ENCODE results near the gene MTG1.

DNA sequence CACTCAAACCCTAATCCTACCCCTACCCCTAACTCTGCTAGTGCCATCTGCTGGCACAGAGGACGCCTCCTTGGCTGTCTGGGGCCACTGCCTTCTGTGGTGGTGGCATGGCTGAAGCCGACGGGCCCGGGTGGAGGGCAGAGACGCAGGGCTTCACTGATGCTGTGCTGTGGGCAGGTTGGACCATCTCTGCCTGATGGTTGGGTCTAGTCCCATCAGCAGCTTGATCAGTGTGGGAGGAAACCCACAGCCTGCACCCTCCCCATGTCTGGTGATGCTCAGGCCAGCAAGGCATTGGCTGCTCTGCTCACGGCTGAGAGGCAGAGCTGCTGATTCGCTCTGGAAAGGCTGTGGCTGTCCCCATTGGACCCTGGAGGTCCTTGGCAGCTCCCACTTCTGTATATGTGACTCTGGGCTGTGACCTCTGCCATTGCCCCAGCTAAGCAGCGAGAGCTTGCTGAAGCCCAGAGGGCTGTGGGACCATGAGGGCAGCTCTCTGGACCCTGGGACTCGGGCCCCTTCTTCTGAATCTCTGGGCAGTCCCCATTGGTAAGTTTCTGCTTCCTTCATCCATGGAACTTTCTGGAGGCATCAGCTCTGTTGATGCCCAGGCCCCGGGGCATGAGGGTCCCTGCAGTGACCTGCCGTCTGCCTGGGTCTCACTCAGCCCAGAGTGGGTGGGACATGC, 59.7 kb downstream of the MTG1 start, which contains the start of gene SCART1:
- TF ChIP-seq ESRRG (CRISPR knock-in tag; IDR thresholded peaks at IDR 0.05) (no peak), ARNTL (CRISPR knock-in tag; IDR thresholded peaks at IDR 0.05; ENCODE audit: borderline replicate concordance, low read depth) (no peak), BACH2 (CRISPR knock-in tag; IDR thresholded peaks at IDR 0.05; ENCODE audit: borderline replicate concordance) (no peak), SNAI2 (CRISPR knock-in tag; IDR thresholded peaks at IDR 0.05) (no peak), CSDC2 (CRISPR knock-in tag; IDR thresholded peaks at IDR 0.05) (no peak), ZFP3 (CRISPR knock-in tag; IDR thresholded peaks at IDR 0.05) (no peak)
- TF ChIP-seq, protein P1, sequence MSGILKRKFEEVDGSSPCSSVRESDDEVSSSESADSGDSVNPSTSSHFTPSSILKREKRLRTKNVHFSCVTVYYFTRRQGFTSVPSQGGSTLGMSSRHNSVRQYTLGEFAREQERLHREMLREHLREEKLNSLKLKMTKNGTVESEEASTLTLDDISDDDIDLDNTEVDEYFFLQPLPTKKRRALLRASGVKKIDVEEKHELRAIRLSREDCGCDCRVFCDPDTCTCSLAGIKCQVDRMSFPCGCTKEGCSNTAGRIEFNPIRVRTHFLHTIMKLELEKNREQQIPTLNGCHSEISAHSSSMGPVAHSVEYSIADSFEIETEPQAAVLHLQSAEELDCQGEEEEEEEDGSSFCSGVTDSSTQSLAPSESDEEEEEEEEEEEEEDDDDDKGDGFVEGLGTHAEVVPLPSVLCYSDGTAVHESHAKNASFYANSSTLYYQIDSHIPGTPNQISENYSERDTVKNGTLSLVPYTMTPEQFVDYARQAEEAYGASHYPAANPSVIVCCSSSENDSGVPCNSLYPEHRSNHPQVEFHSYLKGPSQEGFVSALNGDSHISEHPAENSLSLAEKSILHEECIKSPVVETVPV (CRISPR knock-in tag; IDR thresholded peaks at IDR 0.05) = no peak
- TF ChIP-seq, protein P2, sequence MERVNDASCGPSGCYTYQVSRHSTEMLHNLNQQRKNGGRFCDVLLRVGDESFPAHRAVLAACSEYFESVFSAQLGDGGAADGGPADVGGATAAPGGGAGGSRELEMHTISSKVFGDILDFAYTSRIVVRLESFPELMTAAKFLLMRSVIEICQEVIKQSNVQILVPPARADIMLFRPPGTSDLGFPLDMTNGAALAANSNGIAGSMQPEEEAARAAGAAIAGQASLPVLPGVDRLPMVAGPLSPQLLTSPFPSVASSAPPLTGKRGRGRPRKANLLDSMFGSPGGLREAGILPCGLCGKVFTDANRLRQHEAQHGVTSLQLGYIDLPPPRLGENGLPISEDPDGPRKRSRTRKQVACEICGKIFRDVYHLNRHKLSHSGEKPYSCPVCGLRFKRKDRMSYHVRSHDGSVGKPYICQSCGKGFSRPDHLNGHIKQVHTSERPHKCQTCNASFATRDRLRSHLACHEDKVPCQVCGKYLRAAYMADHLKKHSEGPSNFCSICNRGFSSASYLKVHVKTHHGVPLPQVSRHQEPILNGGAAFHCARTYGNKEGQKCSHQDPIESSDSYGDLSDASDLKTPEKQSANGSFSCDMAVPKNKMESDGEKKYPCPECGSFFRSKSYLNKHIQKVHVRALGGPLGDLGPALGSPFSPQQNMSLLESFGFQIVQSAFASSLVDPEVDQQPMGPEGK (CRISPR knock-in tag; IDR thresholded peaks at IDR 0.05; ENCODE audit: borderline replicate concordance) = no peak

Data from SK-N-SH treated with all-trans-retinoic acid at 6 μM for 48 hours (cell line).